GM10266 (cell line): Measurements from ENCODE around the gene MLC1.

ENCODE experiments used
- DNase-seq: peaks from one replicate; pipeline ENCODE4 v3.0.0; 2012; ENCODE audit errors: extremely low spot score
- CTCF ChIP-seq: IDR thresholded peaks from 2 replicates; pipeline ENCODE4 v1.5.1; 2012; ENCODE audit warnings: mild to moderate bottlenecking, low read depth; ENCODE audit not compliant: control insufficient read depth, insufficient read depth; ENCODE audit errors: missing control alignments

Gene MLC1

DNA sequence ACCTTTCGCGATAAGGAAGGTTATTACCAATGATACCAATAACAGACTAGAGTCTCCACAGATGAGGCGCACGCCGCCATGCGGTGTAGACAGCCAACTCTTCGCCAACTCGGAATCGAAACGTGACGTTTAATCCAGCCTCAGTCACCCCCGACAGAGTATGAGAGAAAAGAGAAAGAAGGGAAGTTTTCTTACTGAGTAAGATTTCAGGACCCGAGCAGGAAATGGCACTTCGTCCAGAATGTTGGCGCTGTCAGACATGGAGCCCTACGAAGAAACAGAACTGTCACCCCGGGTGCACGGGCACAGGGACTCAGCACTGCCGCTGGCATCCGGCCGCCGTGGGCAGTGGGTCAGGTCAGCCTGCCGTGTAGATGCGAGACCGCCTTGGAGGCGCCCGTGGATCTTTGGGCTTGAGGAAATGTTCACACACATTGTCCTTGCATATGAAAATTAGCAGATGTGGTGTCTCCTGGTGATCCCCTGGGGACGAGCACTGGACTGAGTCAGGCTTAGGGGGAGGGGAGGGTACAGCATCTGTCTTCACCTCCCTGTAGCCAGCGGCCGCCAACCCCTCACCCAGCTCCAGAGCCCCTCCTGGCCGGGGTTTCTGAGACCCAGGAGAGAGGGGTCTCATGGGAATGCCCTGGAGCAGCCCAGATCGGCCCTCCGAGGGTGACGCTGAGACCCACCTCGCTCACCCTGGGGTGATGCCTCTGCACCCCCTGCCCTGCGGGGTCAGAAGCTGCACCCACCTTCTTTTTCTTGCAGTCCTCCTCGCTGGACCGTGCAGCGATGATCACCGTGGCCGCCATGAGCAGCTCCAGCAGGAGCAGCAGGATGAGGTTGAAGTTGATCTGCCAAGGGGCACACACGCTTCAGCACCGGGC is 8.3 kb downstream of the MLC1 start:
- DNase-seq: no peak
- TF ChIP-seq CTCF: no peak

DNA sequence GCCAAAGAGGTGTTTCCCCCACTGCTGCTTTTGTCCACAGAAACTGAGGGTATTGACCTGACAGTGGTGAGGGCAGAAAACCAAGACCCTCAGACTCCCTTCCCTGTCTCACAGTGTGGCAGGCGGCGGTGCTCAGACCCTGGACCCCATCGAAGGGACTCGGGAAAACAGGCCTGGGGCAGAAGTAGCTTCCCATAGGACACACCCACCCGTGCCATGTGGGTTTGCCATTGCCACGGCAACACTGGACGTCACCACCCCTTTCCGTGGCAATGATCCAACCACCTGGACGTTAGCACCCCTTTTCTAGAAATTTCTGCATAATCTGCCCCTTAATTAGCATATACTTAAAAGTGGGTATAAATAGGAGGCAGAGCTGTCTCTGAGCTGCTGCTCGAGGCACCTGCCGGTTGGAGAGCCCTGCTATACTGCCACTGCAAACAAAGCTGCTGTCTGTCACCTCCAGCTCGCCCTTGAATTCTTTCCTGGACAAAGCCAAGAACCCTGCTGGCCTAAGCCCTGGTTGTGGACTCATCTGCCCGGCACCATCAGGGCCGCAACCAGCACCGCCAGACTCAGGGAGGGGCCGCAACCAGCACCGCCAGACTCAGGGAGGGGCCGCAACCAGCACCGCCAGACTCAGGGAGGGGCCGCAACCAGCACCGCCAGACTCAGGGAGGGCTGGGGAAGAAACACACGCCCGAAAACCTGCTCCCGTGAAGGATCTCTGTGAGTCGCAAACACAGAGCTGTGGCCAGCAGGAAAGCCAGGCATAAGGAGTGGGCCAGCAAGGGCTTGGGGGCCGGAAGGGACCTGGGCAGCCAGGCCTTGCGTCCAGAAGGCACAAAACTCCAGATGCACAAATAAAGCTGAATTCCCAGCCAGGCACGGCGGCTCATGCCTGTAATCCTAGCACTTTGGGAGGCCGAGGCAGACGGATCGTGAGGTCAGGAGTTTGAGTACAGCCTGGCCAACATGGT is 10.4 kb downstream of the MLC1 start:
- DNase-seq: no peak
- no peak for TF ChIP-seq CTCF

DNA sequence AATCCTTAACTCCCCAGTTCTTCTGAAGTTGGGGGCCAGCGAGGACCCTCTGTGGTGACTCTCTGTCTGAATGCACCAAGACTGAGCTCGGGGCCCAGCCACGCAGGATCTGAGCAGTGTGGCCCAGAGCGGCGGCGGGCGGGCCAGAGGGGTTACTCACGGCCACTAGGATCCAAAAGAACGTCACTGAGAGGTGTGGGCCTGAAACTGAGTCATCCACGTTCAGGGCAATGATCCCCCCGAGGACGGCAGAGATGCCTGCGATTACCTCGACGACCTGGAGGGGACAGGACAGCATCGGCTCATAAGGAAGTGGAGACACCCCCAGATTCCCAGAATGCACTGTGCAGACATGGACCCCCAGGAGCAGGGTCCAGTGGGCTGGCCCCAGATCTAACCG is 11.2 kb downstream of the MLC1 start:
- no peak for TF ChIP-seq CTCF
- no peak for DNase-seq

DNA sequence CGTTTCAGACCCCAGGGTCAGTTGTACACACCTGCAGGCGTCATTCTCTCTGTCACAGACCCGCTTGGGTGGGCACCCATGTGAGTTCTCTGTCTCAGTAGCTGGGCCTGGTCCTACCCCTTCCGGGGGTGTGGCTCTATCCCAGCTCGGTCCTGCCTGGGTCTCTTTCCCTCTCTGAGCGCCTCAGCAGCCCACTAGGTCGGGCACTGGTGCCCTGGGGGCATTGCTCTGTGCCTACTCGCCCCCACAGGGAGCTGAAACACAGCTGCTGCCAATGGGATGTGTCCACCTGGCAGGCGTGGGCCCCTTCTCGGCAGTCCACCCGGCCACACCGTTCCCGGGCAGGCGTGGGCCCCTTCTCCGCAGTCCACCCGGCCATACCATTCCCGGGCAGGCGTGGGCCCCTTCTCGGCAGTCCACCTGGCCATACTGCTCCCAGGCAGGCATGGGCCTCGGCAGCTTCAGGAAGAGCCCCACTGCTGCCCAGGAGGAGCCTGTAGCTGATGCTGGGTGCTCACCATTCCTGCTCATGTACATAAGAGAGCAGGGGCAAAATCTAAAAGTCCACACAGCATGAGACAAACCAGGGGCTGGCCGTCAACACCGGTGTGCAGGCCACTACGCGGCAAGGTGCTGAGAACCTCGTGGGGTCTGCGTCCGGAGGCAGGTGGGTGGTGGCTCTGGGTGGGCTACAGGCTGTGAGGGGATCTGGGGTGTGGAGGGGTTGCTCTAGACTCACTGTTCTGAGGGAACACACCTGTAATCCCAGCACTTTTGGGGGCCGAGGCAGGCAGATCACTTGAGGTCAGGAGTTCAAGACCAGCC is 12.3 kb downstream of the MLC1 start:
- TF ChIP-seq CTCF: no peak
- DNase-seq: no peak

- no peak for TF ChIP-seq CTCF
- no peak for DNase-seq
Measured at GRCh38 chr22:50072167-50072555, 13.1 kb downstream of the MLC1 start.

DNA sequence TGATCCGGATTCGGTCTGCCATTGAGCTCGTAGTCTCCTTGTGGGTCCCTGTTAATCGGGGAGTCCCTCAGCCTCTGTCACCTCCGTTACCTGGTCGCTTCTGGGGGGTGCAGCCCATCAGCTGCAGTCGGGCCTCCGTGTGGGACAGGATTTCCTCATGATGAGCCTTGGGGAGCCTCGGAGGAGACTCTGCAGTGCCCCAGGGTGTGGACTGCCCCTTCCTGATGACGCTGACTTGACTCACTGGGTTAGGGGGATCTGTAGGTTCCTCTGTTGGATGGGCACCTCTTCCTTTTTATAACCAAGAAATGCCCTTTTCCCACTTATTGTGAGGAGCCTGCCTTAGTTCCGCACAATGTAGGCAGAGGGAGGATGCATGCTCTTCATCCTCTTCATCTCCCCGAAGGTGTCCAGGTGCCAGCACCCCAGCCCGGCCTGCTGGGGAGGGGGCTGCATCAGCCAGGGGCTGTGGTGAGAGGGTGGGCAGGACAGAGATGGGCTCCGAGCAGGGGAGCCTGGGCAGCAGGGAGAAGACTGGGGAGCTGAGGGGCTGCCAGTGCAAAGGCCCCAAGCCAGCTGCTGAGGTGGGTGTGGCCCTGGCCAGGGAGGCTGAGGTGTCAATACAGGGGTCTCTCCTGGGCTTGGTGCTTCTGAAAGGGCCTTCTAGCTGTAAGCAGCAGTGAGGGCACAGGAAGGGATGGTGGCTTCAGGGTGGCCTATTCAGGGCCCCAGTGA is 13.6 kb downstream of the MLC1 start:
- TF ChIP-seq CTCF: no peak
- no peak for DNase-seq
